Breast epithelium (tissue), 4 donors: ENCODE results near the gene IMPG2. TPM values are rescaled to one million over a fixed set of nuclear protein-coding genes. Genes with fewer than 3 reads are reported as not detected.

Experiments
- DNase-seq, 2 donors: peaks; one replicate each; pipeline ENCODE4 v3.0.0-alpha.2; 2019; ENCODE audit warnings: low spot score in 2 of 2
- H3K27ac ChIP-seq, 2 donors: fragments of 200-600 bp; sonication (generic) in 1 of 2; one replicate each; pipeline ENCODE4 v1.5.1; 2016 to 2019; ENCODE audit warnings: mild to moderate bottlenecking in 1 of 2
- H3K27me3 ChIP-seq, 2 donors: fragments of 200-600 bp; sonication (generic) in 1 of 2; one replicate each; pipeline versions ENCODE4 v1.5.1 to v1.6.0; 2017 to 2019; ENCODE audit warnings: control low read depth in 1 of 2, mild to moderate bottlenecking in 1 of 2
- H3K36me3 ChIP-seq: fragments of 200-600 bp; one replicate; pipeline ENCODE4 v1.5.1; 2019
- H3K4me1 ChIP-seq, 2 donors: fragments of 200-600 bp; sonication (generic); one replicate each; pipeline ENCODE4 v1.5.1; 2016 to 2019; ENCODE audit warnings: control low read depth in 1 of 2
- H3K4me3 ChIP-seq, 3 donors: fragments of 200-600 bp; sonication (generic); 1 replicate in 2 of 3; 2 replicates in 1 of 3; pipeline ENCODE4 v1.5.1; 2016 to 2019; ENCODE audit warnings: mild to moderate bottlenecking in 3 of 3, moderate library complexity in 2 of 3
- H3K9me3 ChIP-seq, 2 donors: fragments of 200-600 bp; sonication (generic) in 1 of 2; one replicate each; pipeline ENCODE4 v1.5.1; 2016 to 2019; ENCODE audit warnings: control low read depth in 1 of 2
- POLR2A ChIP-seq: fragments of 450-650 bp; IDR thresholded peaks from one replicate; pipeline ENCODE4 v1.6.1; 2016; ENCODE audit warnings: antibody characterized with exemption, mild to moderate bottlenecking, moderate library complexity
- POLR2AphosphoS5 ChIP-seq, 3 donors: sonication (generic); formaldehyde crosslinking; IDR thresholded peaks; one replicate each; pipeline ENCODE4 v1.6.1; 2017; ENCODE audit warnings: antibody characterized with exemption in 3 of 3
- intact Hi-C: fragments of 100-400 bp; cut with DNase I; formaldehyde crosslinking; loops from one replicate; pipeline ENCODE4 v1.15.1; 2023; ENCODE audit warnings: low total_unique reads
- total RNA-seq, 3 donors: library from RNA; depleted of rRNA; stranded (reverse); fragments of >200 nt; gene quantifications; one replicate each; pipeline ENCODE4 v1.1.0, GENCODE V29; 2016
- TF ChIP-seq, protein P1 (sequence below), 3 donors: fragments of 450-650 bp; IDR thresholded peaks; one replicate each; pipeline ENCODE4 v1.5.1; 2016 to 2017; ENCODE audit warnings: antibody characterized with exemption in 3 of 3, mild to moderate bottlenecking in 3 of 3, moderate library complexity in 3 of 3

The IMPG2 gene
- total RNA-seq, 3 donors from 2014 or later: 0.15 to 0.33 (median 0.32) TPM

DNA sequence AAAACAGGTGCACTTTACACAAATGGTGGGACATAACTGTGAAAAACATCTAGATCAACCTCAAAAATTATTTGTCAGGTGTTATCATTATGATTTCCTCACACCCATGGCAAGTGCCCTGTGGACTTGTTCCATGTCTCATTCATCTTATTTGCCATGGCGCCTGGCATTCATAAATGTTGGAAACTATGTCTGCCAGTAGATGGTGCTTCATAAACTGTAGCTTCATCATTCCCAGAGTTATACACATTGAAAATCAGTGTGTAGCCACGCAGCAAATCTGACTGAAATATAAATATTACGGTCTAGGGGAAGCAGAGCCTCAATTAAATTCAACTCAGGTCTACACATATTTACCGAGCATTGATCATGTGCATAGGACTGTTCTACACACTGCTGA is 90.7 kb downstream of the IMPG2 start:
- H3K9me3 ChIP-seq: no peaks in the 10 kb centered on the region
- no peaks in the 10 kb centered on the region for H3K27me3 ChIP-seq
- no peak overlapping the region for H3K27ac ChIP-seq
- no peaks in the 10 kb centered on the region for H3K36me3 ChIP-seq
- no peak overlapping the region for H3K4me3 ChIP-seq
- H3K4me1 ChIP-seq: no peaks in the 10 kb centered on the region
- no peak for DNase-seq
- intact Hi-C loops: no loop called here
- TF ChIP-seq, protein P1, sequence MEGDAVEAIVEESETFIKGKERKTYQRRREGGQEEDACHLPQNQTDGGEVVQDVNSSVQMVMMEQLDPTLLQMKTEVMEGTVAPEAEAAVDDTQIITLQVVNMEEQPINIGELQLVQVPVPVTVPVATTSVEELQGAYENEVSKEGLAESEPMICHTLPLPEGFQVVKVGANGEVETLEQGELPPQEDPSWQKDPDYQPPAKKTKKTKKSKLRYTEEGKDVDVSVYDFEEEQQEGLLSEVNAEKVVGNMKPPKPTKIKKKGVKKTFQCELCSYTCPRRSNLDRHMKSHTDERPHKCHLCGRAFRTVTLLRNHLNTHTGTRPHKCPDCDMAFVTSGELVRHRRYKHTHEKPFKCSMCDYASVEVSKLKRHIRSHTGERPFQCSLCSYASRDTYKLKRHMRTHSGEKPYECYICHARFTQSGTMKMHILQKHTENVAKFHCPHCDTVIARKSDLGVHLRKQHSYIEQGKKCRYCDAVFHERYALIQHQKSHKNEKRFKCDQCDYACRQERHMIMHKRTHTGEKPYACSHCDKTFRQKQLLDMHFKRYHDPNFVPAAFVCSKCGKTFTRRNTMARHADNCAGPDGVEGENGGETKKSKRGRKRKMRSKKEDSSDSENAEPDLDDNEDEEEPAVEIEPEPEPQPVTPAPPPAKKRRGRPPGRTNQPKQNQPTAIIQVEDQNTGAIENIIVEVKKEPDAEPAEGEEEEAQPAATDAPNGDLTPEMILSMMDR (IDR thresholded peaks at IDR 0.05): no peak
- no peak for TF ChIP-seq POLR2A
- TF ChIP-seq POLR2AphosphoS5 (IDR thresholded peaks at IDR 0.05): no peak

DNA sequence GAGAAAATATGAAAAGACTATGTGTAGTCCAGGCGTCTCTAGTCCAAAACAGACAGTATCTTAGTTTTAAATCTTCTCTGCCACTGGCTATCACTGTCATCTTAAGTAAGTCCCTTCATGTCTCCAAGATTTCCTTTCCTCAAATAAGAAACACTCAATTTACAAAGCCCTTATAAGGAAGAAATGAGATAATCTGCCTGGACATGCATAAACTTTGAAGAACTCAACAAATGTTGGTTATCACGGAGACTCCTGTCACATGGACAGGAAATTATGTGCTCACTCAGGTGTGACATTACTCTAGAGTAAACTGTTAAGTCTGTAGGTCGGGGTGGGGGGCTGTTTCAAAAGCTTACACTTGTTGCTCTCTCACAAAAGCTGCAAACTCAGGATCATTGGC is 91.9 kb downstream of the IMPG2 start:
- no peak for DNase-seq
- intact Hi-C loops: no loop called here

DNA sequence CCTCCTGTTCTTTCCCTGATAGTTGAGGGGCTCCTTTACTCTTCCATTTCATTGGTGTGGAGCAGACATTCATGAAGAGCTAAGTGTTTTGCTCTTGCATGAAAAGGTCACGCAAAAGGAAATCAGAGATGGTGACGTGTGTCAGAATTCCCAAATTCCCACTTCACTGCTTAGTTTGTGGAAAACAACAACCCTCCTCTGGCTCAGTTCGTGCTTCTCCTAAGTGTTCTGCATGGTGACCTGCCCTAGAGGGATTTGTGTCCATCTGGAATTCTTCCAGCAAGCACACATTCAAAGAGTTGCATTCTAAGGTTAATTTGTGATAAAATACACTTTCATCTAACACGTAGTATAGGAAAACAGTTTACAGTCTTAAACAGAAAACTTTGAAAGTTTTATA is 95.6 kb downstream of the IMPG2 start:
- Histone ChIP-seq H3K36me3 (no peaks in the 10 kb centered on the region), H3K4me3 (no peak overlapping the region), H3K4me1 (no peaks in the 10 kb centered on the region), H3K27ac (no peak overlapping the region), H3K27me3 (no peaks in the 10 kb centered on the region), H3K9me3 (no peaks in the 10 kb centered on the region)
- intact Hi-C loops: no loop called here
- no peak for DNase-seq
- no peak for TF ChIP-seq POLR2A
- TF ChIP-seq POLR2AphosphoS5 (IDR thresholded peaks at IDR 0.05): no peak
- TF ChIP-seq, protein P1 (IDR thresholded peaks at IDR 0.05): no peak

More for the DNA sequence above, 91.9 kb downstream of the IMPG2 start:
- no peaks in the 10 kb centered on the region for H3K27me3 ChIP-seq
- TF ChIP-seq POLR2A (no peak), POLR2AphosphoS5 (IDR thresholded peaks at IDR 0.05) (no peak)
- TF ChIP-seq, protein P1 (IDR thresholded peaks at IDR 0.05): no peak
- H3K4me1 ChIP-seq: no peaks in the 10 kb centered on the region
- no peaks in the 10 kb centered on the region for H3K9me3 ChIP-seq
- H3K4me3 ChIP-seq: no peak overlapping the region
- no peak overlapping the region for H3K27ac ChIP-seq
- H3K36me3 ChIP-seq: no peaks in the 10 kb centered on the region

DNA sequence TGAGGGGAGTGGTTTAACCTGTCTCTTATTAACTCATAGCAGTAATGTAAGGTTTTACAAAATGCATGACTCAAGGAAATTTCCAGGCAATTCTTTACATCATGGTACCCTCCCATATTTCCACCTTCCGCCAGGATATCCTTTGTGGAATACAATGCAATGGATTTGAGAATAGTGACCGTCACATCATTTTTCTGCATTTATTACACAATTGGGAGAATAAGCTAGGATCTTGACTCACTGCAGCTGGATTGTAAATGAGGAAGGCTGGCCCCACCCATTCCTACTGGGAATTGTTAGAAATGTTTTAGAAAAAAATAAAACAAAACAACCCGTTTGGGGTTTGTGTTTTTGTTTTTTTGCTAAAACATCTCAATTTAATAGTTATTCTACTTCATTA is 97.4 kb downstream of the IMPG2 start:
- no peak for DNase-seq
- Histone ChIP-seq H3K27me3 (no peaks in the 10 kb centered on the region), H3K4me3 (no peak overlapping the region), H3K4me1 (no peaks in the 10 kb centered on the region), H3K27ac (no peak overlapping the region), H3K36me3 (no peaks in the 10 kb centered on the region), H3K9me3 (no peaks in the 10 kb centered on the region)
- TF ChIP-seq, protein P1 (IDR thresholded peaks at IDR 0.05): no peak
- TF ChIP-seq POLR2A (no peak), POLR2AphosphoS5 (IDR thresholded peaks at IDR 0.05) (no peak)
- intact Hi-C loops: no loop called here

DNA sequence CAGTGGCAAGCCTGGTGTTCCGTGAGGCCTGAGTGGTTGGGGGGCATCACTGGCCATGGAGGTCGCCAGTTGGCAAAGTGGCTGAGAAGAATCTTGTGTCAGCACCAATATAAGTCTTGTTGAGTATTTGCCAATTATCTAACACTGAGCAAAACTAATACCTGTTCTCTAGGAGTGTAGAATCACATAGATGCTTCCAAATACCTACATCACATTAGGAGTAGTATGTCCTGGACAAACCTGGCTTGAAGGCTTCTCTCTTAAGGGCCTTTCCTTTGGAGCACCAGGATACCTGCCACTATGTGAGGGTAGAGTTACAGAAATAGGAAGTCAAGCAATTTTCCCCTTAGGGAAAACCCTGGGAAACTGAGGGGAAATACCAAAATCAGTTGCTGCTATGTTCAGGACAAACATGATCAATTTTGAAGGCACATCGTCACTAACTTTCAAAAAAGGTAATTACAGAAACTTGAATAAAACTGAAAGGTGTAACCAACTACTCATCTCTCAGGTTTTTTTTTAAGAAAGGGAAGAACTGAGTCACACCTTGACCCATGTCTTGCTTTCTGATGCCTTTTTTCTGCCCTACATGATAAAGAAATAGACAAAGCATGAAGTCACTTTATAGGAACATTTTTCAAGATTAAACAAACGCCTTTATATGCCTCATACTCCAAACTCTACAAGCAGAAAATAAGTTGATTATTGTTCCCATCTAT is 100.4 kb downstream of the IMPG2 start:
- Histone ChIP-seq H3K27me3 (no peaks in the 10 kb centered on the region), H3K36me3 (no peaks in the 10 kb centered on the region), H3K4me1 (no peaks in the 10 kb centered on the region), H3K9me3 (no peaks in the 10 kb centered on the region), H3K4me3 (no peak overlapping the region), H3K27ac (no peak overlapping the region)
- TF ChIP-seq, protein P1 (IDR thresholded peaks at IDR 0.05): no peak
- no peak for TF ChIP-seq POLR2A
- no peak for TF ChIP-seq POLR2AphosphoS5 (IDR thresholded peaks at IDR 0.05)
- DNase-seq: no peak
- intact Hi-C loops: no loop called here
